Transverse colon (tissue), 4 donors: ENCODE measurements around the gene GRB2.

Experiments
- CTCF ChIP-seq, 5 experiments: fragments of 200-600 bp in 3 of 5; fragments of 450-650 bp in 2 of 5; sonication (generic) in 3 of 5; IDR thresholded peaks; 1 replicate in 2 of 5; 2 replicates in 3 of 5; pipeline ENCODE4 v1.5.1; 2016 to 2017; ENCODE audit warnings: antibody characterized with exemption in 5 of 5, inconsistent platforms in 3 of 5, mild to moderate bottlenecking in 2 of 5, moderate library complexity in 1 of 5
- EP300 ChIP-seq: sonication (generic); formaldehyde crosslinking; IDR thresholded peaks from one replicate; pipeline ENCODE4 v1.6.1; 2017; ENCODE audit warnings: antibody characterized with exemption, low read depth
- POLR2A ChIP-seq: fragments of 450-650 bp; IDR thresholded peaks from one replicate; pipeline ENCODE4 v1.6.1; 2016; ENCODE audit warnings: antibody characterized with exemption, mild to moderate bottlenecking, moderate library complexity
- POLR2AphosphoS5 ChIP-seq, 3 donors: sonication (generic); formaldehyde crosslinking; IDR thresholded peaks; one replicate each; pipeline ENCODE4 v1.6.1; 2016; ENCODE audit warnings: antibody characterized with exemption in 3 of 3

GRCh38 chr17:75397217-75397616 is 8.3 kb downstream of the GRB2 start:
- no peak for TF ChIP-seq POLR2AphosphoS5 (IDR thresholded peaks at IDR 0.05)
- no peak for TF ChIP-seq CTCF (IDR thresholded peaks at IDR 0.05)
- no peak for TF ChIP-seq POLR2A
- no peak for TF ChIP-seq EP300
